SK-N-SH (cell line): Measurements from ENCODE around the gene PLXNB3. TPM values are rescaled to one million over a fixed set of nuclear protein-coding genes. Genes with fewer than 3 reads are reported as not detected.

Source experiments
- CTCF ChIA-PET: fragments of 300-600, 350-600 bp; formaldehyde crosslinking; extraction: SDS; loops from one replicate; lab custom pipeline; 2021; lab: Yijun Ruan, JAX
- POLR2A ChIA-PET: fragments of 350-600 bp; sonication (Branson Sonifier 250); formaldehyde crosslinking; extraction: SDS; loops from one replicate; lab custom pipeline; 2020; ENCODE audit warnings: antibody characterized with exemption, inconsistent platforms; lab: Yijun Ruan, JAX
- DNase-seq: peaks from one replicate; pipeline ENCODE4 v3.0.0; 2012
- H2AFZ ChIP-seq: fragments of 200-600 bp; sonication (generic); 2 replicates; pipeline ENCODE4 v1.8.1; 2016; ENCODE audit warnings: antibody characterized with exemption, mild to moderate bottlenecking, low read depth
- H3F3A ChIP-seq: fragments of 200-600 bp; sonication (generic); replicated peaks from 2 replicates; pipeline ENCODE3; 2016; ENCODE audit warnings: antibody characterized with exemption, mild to moderate bottlenecking; ENCODE audit not compliant: insufficient read depth
- H3K27ac ChIP-seq, 2 experiments: fragments of 200-500 bp in 1 of 2; fragments of 200-600 bp in 1 of 2; sonication (Bioruptor generic) in 1 of 2; sonication (generic), shearing (Covaris generic) in 1 of 2; 2 replicates each; pipeline versions ENCODE4 v1.5.1 to v1.6.1; 2014 to 2016; ENCODE audit warnings: low read depth in 2 of 2, inconsistent platforms in 1 of 2, low read length in 1 of 2, mild to moderate bottlenecking in 1 of 2, mixed read lengths in 1 of 2
- H3K27me3 ChIP-seq: fragments of 200-600 bp; sonication (generic), shearing (Covaris generic); 2 replicates; pipeline ENCODE4 v1.6.1; 2016; ENCODE audit warnings: mixed run types; ENCODE audit not compliant: insufficient read depth
- H3K36me3 ChIP-seq, 2 experiments: fragments of 200-500 bp in 1 of 2; fragments of 200-600 bp in 1 of 2; sonication (Bioruptor generic) in 1 of 2; sonication (generic) in 1 of 2; replicated peaks in 1 of 2; 2 replicates each; pipeline versions ENCODE3 to v1.5.1; 2014 to 2016; ENCODE audit warnings: low read length in 1 of 2, mild to moderate bottlenecking in 1 of 2; ENCODE audit not compliant: insufficient read depth in 2 of 2, control insufficient read depth in 1 of 2
- H3K4me1 ChIP-seq, 2 experiments: fragments of 200-500 bp in 1 of 2; fragments of 200-600 bp in 1 of 2; sonication (Bioruptor generic) in 1 of 2; sonication (generic), shearing (Covaris generic) in 1 of 2; 2 replicates each; pipeline versions ENCODE4 v1.5.1 to v1.6.1; 2014 to 2016; ENCODE audit warnings: low read depth in 1 of 2, low read length in 1 of 2, mixed run types in 1 of 2; ENCODE audit not compliant: insufficient read depth in 2 of 2, control insufficient read depth in 1 of 2
- H3K4me2 ChIP-seq: fragments of 200-600 bp; sonication (generic), shearing (Covaris generic); 2 replicates; pipeline ENCODE4 v1.6.1; 2017; ENCODE audit warnings: mixed run types
- H3K4me3 ChIP-seq, 2 experiments: fragments of 200-500 bp in 1 of 2; fragments of 200-600 bp in 1 of 2; sonication (Bioruptor generic) in 1 of 2; sonication (generic), shearing (Covaris generic) in 1 of 2; 2 replicates each; pipeline versions ENCODE4 v1.5.1 to v1.8.1; 2014 to 2016; ENCODE audit warnings: low read depth in 2 of 2, inconsistent platforms in 1 of 2, low read length in 1 of 2, mild to moderate bottlenecking in 1 of 2, mixed read lengths in 1 of 2, moderate library complexity in 1 of 2
- H3K79me2 ChIP-seq: fragments of 200-600 bp; sonication (generic); 2 replicates; pipeline ENCODE4 v1.8.1; 2017; ENCODE audit warnings: mild to moderate bottlenecking; ENCODE audit not compliant: insufficient read depth
- H3K9ac ChIP-seq: fragments of 200-600 bp; sonication (generic); 2 replicates; pipeline ENCODE4 v1.6.1; 2017; ENCODE audit warnings: mixed run types
- H3K9me2 ChIP-seq: fragments of 200-600 bp; sonication (generic); 2 replicates; pipeline ENCODE4 v1.6.1; 2017; ENCODE audit warnings: mixed run types
- H3K9me3 ChIP-seq: fragments of 200-600 bp; sonication (generic); 2 replicates; pipeline ENCODE4 v1.6.1; 2017; ENCODE audit warnings: mixed run types, mild to moderate bottlenecking, moderate library complexity
- H4K20me1 ChIP-seq: fragments of 200-600 bp; sonication (generic); 2 replicates; pipeline ENCODE4 v1.6.1; 2017; ENCODE audit warnings: mild to moderate bottlenecking, mixed run types; ENCODE audit not compliant: insufficient read depth
- CHD2 ChIP-seq: fragments of 150-350 bp; IDR thresholded peaks from 2 replicates; pipeline ENCODE4 v1.6.1; 2018; ENCODE audit warnings: low read length; ENCODE audit not compliant: partially characterized antibody
- CTCF ChIP-seq: fragments of 200-600 bp; sonication (generic); IDR thresholded peaks from 2 replicates; pipeline ENCODE4 v1.6.1; 2017; ENCODE audit warnings: antibody characterized with exemption, mild to moderate bottlenecking, moderate library complexity
- ELF1 ChIP-seq: IDR thresholded peaks from 2 replicates; pipeline ENCODE4 v1.4.0; 2012
- EP300 ChIP-seq, 2 experiments: IDR thresholded peaks; 2 replicates each; pipeline versions ENCODE4 v1.4.0 to v1.6.1; 2012; ENCODE audit warnings: borderline replicate concordance in 1 of 2, low read depth in 1 of 2, low read length in 1 of 2
- EZH2phosphoT487 ChIP-seq: fragments of 200-600 bp; sonication (generic); IDR thresholded peaks from 2 replicates; pipeline ENCODE4 v1.6.1; 2017; ENCODE audit warnings: low read depth, mixed run types, mild to moderate bottlenecking, antibody characterized with exemption, moderate library complexity, borderline replicate concordance
- FOXM1 ChIP-seq: IDR thresholded peaks from 2 replicates; pipeline ENCODE4 v1.4.0; 2012; ENCODE audit warnings: low read depth, mild to moderate bottlenecking
- GATA2 ChIP-seq: sonication (generic); formaldehyde crosslinking; IDR thresholded peaks from 2 replicates; pipeline ENCODE4 v1.5.0; 2020; ENCODE audit warnings: mild to moderate bottlenecking, missing genetic modification reagents
- PBX3 ChIP-seq: IDR thresholded peaks from 2 replicates; pipeline ENCODE4; 2012
- RAD21 ChIP-seq: IDR thresholded peaks from 2 replicates; pipeline ENCODE4 v1.6.1; 2012; ENCODE audit warnings: mild to moderate bottlenecking, low read length
- RCOR1 ChIP-seq: fragments of 150-350 bp; IDR thresholded peaks from 2 replicates; pipeline ENCODE4 v1.6.1; 2017; ENCODE audit warnings: antibody characterized with exemption, low read length
- REST ChIP-seq: IDR thresholded peaks from 2 replicates; pipeline ENCODE4 v1.6.1; 2012; ENCODE audit warnings: mild to moderate bottlenecking, low read depth, low read length, moderate library complexity
- RFX5 ChIP-seq: IDR thresholded peaks from 2 replicates; pipeline ENCODE4 v1.6.1; 2012; ENCODE audit warnings: mild to moderate bottlenecking, improper control_type of control experiment, low read length
- RXRA ChIP-seq: IDR thresholded peaks from 2 replicates; pipeline ENCODE4 v1.4.0; 2012; ENCODE audit warnings: low read depth, mild to moderate bottlenecking, borderline replicate concordance
- SIN3A ChIP-seq: IDR thresholded peaks from 2 replicates; pipeline ENCODE4 v1.6.1; 2012; ENCODE audit warnings: low read depth, mild to moderate bottlenecking, low read length, moderate library complexity, borderline replicate concordance
- SMC3 ChIP-seq: IDR thresholded peaks from 2 replicates; pipeline ENCODE4 v1.6.1; 2012; ENCODE audit warnings: low read depth, low read length, improper control_type of control experiment
- TAF1 ChIP-seq: IDR thresholded peaks from 2 replicates; pipeline ENCODE4 v1.6.1; 2012; ENCODE audit warnings: low read depth, mild to moderate bottlenecking, low read length, moderate library complexity, borderline replicate concordance
- YY1 ChIP-seq: IDR thresholded peaks from 2 replicates; pipeline ENCODE4 v1.4.0; 2012; ENCODE audit warnings: low read depth, mild to moderate bottlenecking
- whole genome bisulfite sequencing: methylation state at CpG from one replicate; pipeline ENCODE4 v1.1.6; 2017; ENCODE audit warnings: low lambda C conversion rate; 5-methylcytosine and 5-hydroxymethylcytosine counted together
- polyA plus RNA-seq, 3 experiments: library from polyadenylated mRNA; depleted of rRNA; stranded (reverse); fragments of >200 nt; gene quantifications; 2 replicates each; pipeline ENCODE4 v1.2.3, GENCODE V29; 2012

The PLXNB3 gene
- polyA plus RNA-seq, 1 of the 3 experiments (the other 2 are of a cell fraction), result 15.5 TPM

- Histone ChIP-seq H3K4me2 (no peak overlapping the region), H3K79me2 (no peaks in the 10 kb centered on the region)
- no peak for DNase-seq
- TF ChIP-seq EZH2phosphoT487 (no peak), SMC3 (no peak), EP300 (IDR thresholded peaks at IDR 0.05; ENCODE audit: borderline replicate concordance in 1 of 2, low read depth in 1 of 2, low read length in 1 of 2) (no peak), RFX5 (no peak), SIN3A (no peak), TAF1 (no peak), CHD2 (no peak), RXRA (no peak), PBX3 (no peak), ELF1 (no peak), FOXM1 (no peak), GATA2 (CRISPR knock-in tag) (no peak), YY1 (no peak), CTCF (no peak), RCOR1 (no peak), RAD21 (no peak), REST (no peak)
- TF ChIP-seq, all 33 proteins: peak for 0
- H2AFZ ChIP-seq, result no peak overlapping the region
- H3F3A ChIP-seq, result no peaks in the 10 kb centered on the region
- no peaks in the 10 kb centered on the region for H3K9me2 ChIP-seq
- no peaks in the 10 kb centered on the region for H3K9me3 ChIP-seq
- WGBS, result 53% methylated on average over 18 of the region's 25 CpGs
- ChIA-PET POLR2A (no interaction called here), CTCF (interaction anchor here (0.8 kb wide), 1 partner anchor 15 kb away, joined by 3 read pairs; no protein-coding TSS in a partner anchor)
- H3K27ac ChIP-seq, result no peak overlapping the region
- no peak overlapping the region for H3K4me3 ChIP-seq
- no peaks in the 10 kb centered on the region; a peak in 1 of 4 replicates for H3K4me1 ChIP-seq
- H3K27me3 ChIP-seq, result peaks cover 9% of the 10 kb centered on the region
- H4K20me1 ChIP-seq, result no peaks in the 10 kb centered on the region
- no peak overlapping the region for H3K9ac ChIP-seq
- no peaks in the 10 kb centered on the region for H3K36me3 ChIP-seq
Measured at GRCh38 chrX:153804621-153805020, 40.6 kb downstream of the PLXNB3 start.
